Cardiac ventricle fibroblast (primary cell): ENCODE results near the gene WWC1. TPM values are rescaled to one million over a fixed set of nuclear protein-coding genes. Genes with fewer than 3 reads are reported as not detected.

Experiments used
- total RNA-seq: library from RNA; depleted of rRNA; stranded (reverse); fragments of >200 nt; gene quantifications from 2 replicates; pipeline ENCODE4 v1.2.3, GENCODE V29; 2015

The WWC1 gene
- total RNA-seq = 2.9 and 7.6 TPM in 2 replicates

DNA sequence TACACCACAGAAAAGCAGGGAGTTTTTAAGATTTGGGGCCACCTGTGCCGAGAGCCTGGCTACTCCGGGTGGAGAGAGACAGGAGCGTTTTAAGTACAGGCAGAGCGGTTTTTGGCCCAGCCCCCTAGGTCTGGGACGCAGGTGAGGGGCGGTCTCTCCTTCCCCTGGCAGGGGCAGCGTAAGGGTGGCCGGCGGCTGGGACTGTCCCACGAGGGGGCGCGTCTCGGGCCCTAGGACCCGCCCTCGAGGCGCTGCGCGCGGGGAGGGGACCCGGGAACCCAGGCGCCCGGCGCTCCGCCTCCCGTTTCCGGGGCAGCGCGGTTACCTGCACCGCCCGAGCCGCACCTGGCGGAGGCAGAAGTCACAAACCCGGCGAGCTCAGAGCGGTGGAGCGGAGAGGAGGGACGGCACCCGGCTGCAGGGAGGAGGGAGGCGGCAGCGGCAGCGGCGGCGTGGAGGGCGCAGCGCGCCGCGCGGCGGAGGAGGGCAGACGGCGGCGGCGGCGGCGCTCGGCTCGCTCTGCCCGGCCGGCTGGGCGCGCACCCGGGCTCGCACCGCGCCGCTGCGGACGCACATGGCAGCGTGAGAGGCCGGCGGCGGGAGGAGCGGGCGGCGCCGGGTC is at the start of gene WWC1:
Gene WWC1, plus strand, starts transcription at position 304 of the 622 bp plus-strand sequence. CDS start 508 bp downstream, outside the sequence.

DNA sequence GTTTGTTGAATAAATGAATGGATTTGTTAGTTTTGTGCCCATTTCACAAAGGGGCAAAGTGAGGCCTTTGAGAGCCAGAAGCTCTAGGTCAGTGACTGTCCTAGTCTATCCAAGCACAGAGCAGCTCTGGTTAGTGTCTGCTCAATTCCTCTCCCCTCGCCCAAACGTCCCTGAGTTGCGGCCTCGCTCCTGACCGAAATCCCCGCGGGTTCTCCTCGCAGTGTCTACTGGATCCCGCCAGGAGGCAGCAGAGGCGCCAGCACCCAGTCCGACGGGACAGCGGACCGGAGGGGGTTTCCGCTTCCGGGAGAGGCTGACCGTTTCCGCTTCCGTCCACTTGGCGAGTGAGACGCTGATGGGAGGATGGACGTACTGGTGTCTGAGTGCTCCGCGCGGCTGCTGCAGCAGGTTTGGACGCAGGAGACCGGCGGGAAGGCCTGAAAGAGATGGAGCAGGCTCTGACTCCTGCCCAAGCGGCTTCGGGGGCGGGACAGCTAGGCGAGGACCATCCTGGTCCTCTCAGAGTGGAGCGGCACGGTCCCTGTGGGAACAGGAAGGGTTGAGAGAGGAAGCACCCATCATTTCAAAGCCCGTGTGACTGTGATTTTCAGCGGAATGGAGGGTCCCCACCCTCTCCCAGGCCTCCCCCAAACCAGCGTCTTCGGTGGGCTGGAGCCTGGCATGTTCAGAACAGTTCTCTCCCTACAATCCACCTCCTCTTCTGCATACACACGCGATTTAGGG is 194.9 kb downstream of the WWC1 start, which contains the start of gene RARS1:
Gene RARS1, plus strand, starts transcription at position 336 of the 744 bp plus-strand sequence. Its CDS starts 28 bp downstream, at position 364.

Other genes starting within 250 kb of the WWC1 start
- gene RARS1, start 194.8 kb downstream of the WWC1 start, total RNA-seq = 81.3 and 86.7 TPM in 2 replicates
- gene FBLL1, start 237.7 kb downstream of the WWC1 start, total RNA-seq = 0.29 and 0.56 TPM in 2 replicates